Adipocyte (in vitro differentiated cells): Measurements from ENCODE around the gene FGB.
"Not testable (repeated sequence)": the region's sequence is repeated elsewhere in the genome, so short reads cannot be mapped to it uniquely, and the experiment has no call there.

Experiments
- DNase-seq: peaks from one replicate; pipeline ENCODE4 v3.0.0-alpha.2; 2015; ENCODE audit warnings: low read depth
- H3K27me3 ChIP-seq: replicated peaks from 2 replicates; pipeline ENCODE4 v1.7.0; 2013; ENCODE audit warnings: mild to moderate bottlenecking, low read length, moderate library complexity; ENCODE audit not compliant: control insufficient read depth, insufficient read depth
- H3K36me3 ChIP-seq: 2 replicates; pipeline ENCODE4 v1.7.0; 2013; ENCODE audit warnings: low read length, mild to moderate bottlenecking, moderate library complexity; ENCODE audit not compliant: control insufficient read depth, insufficient read depth, severe bottlenecking
- H3K4me1 ChIP-seq: 2 replicates; pipeline ENCODE4 v1.7.0; 2013; ENCODE audit warnings: mild to moderate bottlenecking, low read length, moderate library complexity; ENCODE audit not compliant: control insufficient read depth, insufficient read depth
- H3K4me3 ChIP-seq: 2 replicates; pipeline ENCODE4 v1.7.0; 2013; ENCODE audit warnings: mild to moderate bottlenecking, low read length, moderate library complexity
- H3K9ac ChIP-seq: 2 replicates; pipeline ENCODE4 v1.7.0; 2013; ENCODE audit warnings: mild to moderate bottlenecking, low read length, moderate library complexity
- H3K9me3 ChIP-seq: 2 replicates; pipeline ENCODE4 v1.7.0; 2013; ENCODE audit warnings: mild to moderate bottlenecking, low read length, moderate library complexity; ENCODE audit not compliant: control insufficient read depth

The FGB gene

DNA sequence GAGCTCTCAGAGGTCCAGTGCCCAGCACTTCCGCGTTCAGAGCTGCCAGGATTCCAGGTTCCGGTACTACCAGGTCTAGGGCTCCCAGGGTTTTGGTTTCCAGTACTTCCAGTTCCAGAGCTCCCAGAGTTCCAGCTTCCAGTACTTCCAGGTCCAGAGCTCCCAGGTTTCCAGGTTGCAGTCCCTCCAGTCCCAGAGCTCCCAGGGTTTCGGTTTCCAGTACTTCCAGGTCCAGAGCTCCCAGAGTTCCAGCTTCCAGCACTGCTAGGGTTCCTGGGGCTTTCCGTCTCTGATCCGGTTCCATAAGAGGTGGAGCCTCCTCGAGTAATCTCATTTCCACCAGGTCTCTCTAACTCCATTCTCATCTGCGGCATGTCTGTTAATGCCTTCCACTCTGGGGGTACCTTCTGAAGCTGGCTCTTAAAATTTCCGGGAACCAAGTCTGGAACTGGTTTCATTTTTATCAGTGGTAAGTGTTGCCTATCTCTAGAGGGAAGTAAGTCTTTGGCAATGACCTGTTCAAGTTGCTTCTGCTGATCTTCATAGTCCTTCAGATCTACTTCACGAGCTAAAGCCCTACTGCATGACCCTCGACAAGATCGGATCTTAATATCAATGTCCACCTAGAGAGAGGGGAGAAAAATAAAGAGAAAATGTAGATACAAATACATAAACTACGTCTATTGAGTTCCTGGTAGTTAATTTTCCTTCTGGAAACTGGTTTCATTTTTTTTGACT, 23.7 kb downstream of the FGB start:
- H3K27me3 ChIP-seq, result peaks cover 43% of the 10 kb centered on the region
- no peaks in the 10 kb centered on the region for H3K36me3 ChIP-seq
- H3K4me3 ChIP-seq, result no peak overlapping the region
- no peaks in the 10 kb centered on the region for H3K4me1 ChIP-seq
- no peak overlapping the region for H3K9ac ChIP-seq
- no peaks in the 10 kb centered on the region for H3K9me3 ChIP-seq
- DNase-seq, result no peak

DNA sequence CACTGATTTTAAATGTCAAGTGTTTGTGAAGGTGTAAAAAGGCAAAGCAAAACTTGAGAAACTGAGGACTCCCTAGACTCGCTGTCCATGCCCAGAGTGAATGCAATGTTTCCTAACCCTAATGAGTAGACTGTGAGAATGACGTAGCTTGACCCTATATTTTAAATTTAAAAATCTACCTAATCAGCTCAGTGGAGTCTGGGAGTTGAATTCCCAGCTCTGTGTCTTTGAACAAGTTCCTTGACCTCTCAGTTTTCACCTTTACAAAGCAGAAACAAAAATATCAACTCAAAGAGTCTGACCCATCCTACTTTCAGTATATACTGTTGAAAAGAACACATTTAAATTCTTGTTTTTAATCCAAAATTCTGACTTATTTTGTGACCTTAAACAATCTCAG, 25.4 kb downstream of the FGB start:
- H3K9ac ChIP-seq, result no peak overlapping the region
- no peaks in the 10 kb centered on the region for H3K36me3 ChIP-seq
- no peaks in the 10 kb centered on the region for H3K4me1 ChIP-seq
- no peak for DNase-seq
- H3K4me3 ChIP-seq, result no peak overlapping the region
- H3K27me3 ChIP-seq, result peaks cover 43% of the 10 kb centered on the region
- no peaks in the 10 kb centered on the region for H3K9me3 ChIP-seq

DNA sequence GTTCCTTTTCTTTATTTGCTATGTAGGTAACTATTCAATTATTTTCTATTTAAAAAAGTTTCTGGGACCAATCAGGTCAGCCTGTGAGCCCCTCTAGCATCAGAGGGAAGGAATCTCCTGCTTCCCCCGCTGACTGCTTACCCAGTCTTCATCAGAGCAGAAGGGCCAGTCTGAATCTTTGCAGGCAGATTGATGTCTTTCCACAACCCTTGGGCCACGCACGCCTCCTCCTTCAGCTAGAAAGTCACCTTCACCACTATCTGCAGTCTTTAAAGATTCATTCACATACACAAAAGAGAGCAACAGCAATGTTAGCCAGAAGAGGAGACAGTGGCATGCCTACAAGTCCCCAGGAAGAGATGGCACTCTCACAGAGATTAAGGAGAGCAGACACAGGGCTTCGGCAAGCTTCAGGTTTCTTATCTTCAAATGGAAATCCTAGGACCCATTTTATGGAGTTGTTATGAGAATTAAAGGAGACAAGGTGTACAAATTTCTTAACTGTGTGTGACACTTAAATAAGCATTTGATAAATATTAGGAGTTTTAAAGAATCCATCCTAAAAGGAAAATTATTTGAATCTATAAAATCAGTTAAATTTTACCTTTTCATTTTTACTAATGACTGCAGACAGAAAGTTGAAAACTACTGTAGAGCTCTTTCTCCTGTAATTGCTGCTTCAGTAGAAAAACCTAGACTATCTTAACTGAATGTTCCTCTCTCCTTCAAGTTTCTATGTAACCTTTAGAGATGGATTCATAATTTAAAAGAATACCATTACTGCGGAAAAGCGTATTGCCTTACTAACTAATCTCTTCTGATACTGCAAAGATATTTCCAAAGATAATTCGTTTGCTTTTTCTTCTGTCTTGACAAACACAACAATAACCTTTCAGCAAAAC, 26.7 kb downstream of the FGB start:
- H3K36me3 ChIP-seq, result no peaks in the 10 kb centered on the region
- H3K9ac ChIP-seq, result no peak overlapping the region
- no peaks in the 10 kb centered on the region for H3K9me3 ChIP-seq
- DNase-seq, result no peak
- H3K4me3 ChIP-seq, result no peak overlapping the region
- H3K27me3 ChIP-seq, result peaks cover 36% of the 10 kb centered on the region
- no peaks in the 10 kb centered on the region for H3K4me1 ChIP-seq

DNA sequence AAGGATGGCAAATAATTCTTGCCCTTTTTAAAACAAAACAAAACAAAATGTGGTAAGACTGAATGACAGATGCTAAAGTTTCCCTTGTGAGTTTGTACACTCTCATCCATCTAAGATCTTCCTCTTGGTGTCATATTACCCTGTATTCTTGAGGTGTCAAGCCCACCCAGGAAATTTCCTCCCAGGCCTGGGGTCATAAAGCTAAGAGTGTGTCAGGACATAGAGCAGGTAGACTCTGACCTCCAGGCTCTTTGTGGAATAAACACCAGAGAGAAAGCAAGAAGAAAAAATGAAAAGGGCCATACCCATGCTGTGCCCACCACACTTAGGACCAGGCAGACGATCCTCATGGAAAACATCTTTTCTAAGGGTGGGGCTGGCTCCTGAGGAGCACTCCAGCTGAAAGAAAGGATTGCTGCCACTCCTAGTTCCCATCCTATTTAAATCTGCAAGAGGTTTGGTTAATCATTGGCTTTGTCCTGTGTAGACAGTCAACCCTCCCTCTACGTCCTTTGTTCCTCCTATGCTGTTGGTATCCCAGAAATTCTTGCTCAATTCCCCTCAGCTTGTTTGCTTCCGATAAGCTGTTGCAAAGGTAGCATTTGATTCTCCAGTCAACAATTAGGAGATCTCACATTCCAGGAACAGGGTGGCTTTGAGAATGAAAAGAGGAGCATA, 27.7 kb downstream of the FGB start, which contains the start of gene FGA:
FGA (minus strand) TSS at position 414 of the 678 bp plus-strand sequence; CDS start at position 359, 55 bp downstream.
- Histone ChIP-seq H3K9ac (no peak within 1 kb of the TSS), H3K36me3 (no peaks in the 10 kb centered on the region), H3K27me3 (peaks cover 36% of the 10 kb centered on the region), H3K4me1 (no peaks in the 10 kb centered on the region), H3K4me3 (no peak within 1 kb of the TSS), H3K9me3 (no peaks in the 10 kb centered on the region)
- DNase-seq, result no peak

DNA sequence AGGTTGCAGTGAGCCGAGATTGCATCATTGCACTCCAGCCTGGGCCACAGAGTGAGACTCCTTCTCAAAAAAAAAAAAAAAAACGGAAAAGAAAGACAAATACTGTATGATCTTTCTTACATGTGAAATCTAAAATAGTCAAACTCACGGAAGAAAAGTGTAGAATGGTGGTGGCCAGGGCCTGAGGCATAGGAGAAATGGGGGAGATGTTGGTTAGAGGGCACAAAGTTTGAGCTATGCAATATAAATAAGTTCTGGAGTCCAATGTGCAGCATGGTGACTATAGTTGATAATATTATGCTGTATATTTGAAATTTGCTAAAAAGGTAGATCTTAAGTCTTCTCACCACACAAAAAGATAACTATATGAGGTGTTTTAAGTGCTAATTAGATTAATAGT, 29.1 kb downstream of the FGB start:
- Histone ChIP-seq H3K4me3 (no peak overlapping the region), H3K9ac (no peak overlapping the region), H3K27me3 (peaks cover 36% of the 10 kb centered on the region), H3K36me3 (no peaks in the 10 kb centered on the region), H3K4me1 (no peaks in the 10 kb centered on the region), H3K9me3 (no peaks in the 10 kb centered on the region)
- DNase-seq, result no peak

DNA sequence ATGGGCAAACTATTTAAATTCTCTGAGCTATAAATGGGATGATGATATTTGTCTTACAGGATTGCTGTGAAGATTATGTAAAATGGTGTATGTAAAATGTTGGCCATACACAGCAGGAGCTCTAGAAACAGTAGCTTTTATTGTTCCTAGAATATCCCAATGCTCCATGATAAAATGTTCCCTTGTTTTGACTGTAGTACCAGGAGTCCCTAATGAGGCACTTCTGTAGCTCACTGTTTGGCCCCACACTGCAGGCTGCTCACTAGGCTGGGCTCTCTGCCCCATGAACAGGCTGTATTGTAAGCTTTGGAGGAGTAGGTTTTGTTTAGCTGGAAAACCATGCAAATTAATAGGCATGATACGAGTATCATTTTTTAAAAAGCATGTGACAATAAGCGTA, 31.1 kb downstream of the FGB start:
- Histone ChIP-seq H3K36me3 (no peaks in the 10 kb centered on the region), H3K27me3 (peaks cover 21% of the 10 kb centered on the region), H3K9me3 (no peaks in the 10 kb centered on the region), H3K4me1 (no peaks in the 10 kb centered on the region), H3K9ac (no peak overlapping the region), H3K4me3 (no peak overlapping the region)
- no peak for DNase-seq

DNA sequence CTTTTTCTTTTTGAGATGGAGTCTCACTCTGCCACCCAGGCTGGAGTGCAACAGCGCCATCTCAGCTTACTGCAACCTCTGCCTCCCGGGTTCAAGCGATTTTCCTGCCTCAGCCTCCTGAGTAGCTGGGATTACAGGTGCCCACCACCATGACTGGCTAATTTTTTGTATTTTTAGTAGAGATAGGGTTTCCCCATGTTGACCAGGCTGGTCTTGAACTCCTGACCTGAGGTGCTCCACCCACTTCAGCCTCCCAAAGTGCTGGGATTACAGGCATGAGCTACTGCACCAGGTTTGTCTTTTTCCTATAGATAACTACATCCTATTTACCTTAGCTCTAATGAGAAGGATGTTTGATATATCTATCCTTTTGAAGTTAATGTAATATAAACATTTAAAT, 31.5 kb downstream of the FGB start:
- peaks cover 17% of the 10 kb centered on the region for H3K27me3 ChIP-seq
- not testable (repeated sequence) for H3K9ac ChIP-seq, H3K4me1 ChIP-seq, DNase-seq, H3K36me3 ChIP-seq, H3K9me3 ChIP-seq, H3K4me3 ChIP-seq

DNA sequence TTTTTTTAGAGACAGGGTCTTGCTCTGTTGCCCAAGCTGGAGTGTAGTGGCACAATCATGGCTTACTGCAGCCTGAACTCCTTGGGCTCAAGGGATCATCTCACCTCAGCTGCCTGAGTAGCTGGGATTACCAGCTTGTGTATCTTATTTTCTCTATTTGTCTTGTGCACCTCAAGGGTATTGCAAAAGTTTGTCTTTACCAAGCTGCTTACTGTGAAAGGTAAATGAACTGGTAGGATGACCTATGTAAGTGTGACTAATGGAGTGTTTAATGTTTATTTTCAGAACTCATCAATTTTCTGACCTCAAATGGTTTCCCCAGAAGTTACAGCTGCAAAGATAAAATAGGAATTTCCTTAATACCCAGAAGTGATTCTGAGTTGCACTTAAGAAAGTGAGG, 33.0 kb downstream of the FGB start:
- Histone ChIP-seq H3K9me3 (no peaks in the 10 kb centered on the region), H3K4me1 (no peaks in the 10 kb centered on the region), H3K27me3 (peaks cover 3% of the 10 kb centered on the region), H3K36me3 (no peaks in the 10 kb centered on the region), H3K4me3 (no peak overlapping the region), H3K9ac (no peak overlapping the region)
- no peak for DNase-seq

DNA sequence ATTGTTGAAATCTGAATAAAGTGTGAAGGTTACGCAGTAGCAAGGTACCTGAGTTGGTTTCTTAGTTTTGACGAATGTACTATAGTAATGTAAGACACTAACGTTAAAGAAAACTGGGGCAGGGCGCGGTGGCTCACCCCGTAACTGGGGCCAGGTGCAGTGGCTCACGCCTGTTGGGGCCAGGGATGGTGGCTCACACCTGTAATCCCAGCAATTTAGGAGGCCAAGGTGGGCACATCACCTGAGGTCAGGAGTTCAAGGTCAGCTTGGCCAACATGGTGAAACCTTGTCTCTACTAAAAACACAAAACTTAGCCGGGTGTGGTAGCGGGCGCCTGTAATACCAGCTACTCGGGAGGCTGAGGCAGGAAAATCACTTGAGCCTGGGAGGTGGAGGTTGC, 34.5 kb downstream of the FGB start:
- not testable (repeated sequence) for H3K4me3 ChIP-seq, H3K27me3 ChIP-seq

DNA sequence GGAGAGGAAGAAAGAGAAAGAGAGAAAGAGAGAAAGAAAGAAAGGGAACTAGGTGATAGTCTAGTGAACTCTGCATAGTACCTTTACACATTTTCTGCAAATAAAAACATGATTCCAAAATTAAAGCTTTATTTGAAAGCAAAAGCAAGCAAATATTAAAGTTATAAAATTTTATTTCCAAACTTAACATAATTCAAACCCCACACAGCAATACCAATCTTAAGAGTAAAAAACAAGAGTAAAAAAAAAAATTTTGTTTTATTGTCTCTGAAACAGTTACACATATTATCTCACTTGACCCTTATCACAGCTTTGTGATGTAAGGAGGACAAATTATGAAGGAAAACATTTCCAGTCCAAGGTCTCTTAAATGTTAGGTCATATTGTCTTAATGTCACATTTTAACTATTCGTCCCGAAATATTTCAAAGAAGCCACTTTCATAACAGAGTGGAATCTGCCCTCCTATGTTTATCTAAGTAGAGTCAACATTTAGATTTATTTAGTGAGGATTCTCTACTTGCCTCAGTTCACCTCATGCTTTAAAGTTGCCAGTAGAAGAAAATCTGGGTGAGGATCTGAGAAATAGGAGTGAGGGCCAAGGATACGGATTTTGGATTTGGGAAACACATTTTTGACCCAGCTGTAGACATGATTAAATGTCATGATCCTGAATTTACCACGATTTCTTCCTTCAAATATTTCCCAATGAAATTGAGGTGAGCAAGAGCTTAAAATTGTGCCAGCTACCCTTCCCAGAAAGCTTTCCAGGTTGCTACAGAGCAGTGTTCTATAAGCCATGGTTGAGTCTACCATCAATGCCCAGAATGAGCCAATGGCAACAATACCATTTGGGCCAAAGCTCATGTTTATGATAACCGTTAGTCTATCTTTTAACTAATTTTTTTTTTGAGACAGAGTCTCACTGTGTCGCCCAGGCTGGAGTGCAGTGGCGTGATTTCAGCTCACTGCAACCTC, 35.3 kb downstream of the FGB start:
- no peak for DNase-seq
- H3K4me1 ChIP-seq, result no peaks in the 10 kb centered on the region
- H3K9ac ChIP-seq, result no peak overlapping the region
- no peaks in the 10 kb centered on the region for H3K9me3 ChIP-seq
- H3K27me3 ChIP-seq, result no peaks in the 10 kb centered on the region
- no peak overlapping the region for H3K4me3 ChIP-seq
- H3K36me3 ChIP-seq, result no peaks in the 10 kb centered on the region

More for the DNA sequence above, 34.5 kb downstream of the FGB start:
- H3K9me3 ChIP-seq, H3K36me3 ChIP-seq, DNase-seq, H3K4me1 ChIP-seq, H3K9ac ChIP-seq: not testable (repeated sequence)
